Dedifferentiated amniotic fluid mesenchymal stem cell (primary cell): ENCODE measurements around the gene BATF3.
"Not testable (repeated sequence)": the region's sequence is repeated elsewhere in the genome, so short reads cannot be mapped to it uniquely, and the experiment has no call there.

Experiments used
- DNase-seq: peaks from one replicate; pipeline ENCODE4 v3.0.0-alpha.2; 2016; ENCODE audit errors: extremely low spot score

The BATF3 gene

DNA sequence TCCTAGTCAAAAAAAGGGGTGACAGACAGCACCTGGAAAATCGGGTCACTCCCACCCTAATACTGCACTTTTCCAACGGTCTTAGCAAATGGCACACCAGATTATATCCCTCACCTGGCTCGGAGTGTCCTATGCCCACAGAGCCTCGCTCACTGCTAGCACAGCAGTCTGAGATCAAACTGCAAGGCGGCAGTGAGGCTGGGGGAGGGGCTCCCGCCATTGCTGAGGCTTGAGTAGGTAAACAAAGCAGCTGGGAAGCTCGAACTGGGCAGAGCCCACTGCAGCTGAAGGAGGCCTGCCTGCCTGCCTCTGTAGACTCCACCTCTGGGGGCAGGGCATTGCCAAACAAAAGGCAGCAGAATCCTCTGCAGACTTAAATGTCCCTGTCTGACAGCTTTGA lies 41.4 kb downstream of the BATF3 start:
- DNase-seq = not testable (repeated sequence)

DNA sequence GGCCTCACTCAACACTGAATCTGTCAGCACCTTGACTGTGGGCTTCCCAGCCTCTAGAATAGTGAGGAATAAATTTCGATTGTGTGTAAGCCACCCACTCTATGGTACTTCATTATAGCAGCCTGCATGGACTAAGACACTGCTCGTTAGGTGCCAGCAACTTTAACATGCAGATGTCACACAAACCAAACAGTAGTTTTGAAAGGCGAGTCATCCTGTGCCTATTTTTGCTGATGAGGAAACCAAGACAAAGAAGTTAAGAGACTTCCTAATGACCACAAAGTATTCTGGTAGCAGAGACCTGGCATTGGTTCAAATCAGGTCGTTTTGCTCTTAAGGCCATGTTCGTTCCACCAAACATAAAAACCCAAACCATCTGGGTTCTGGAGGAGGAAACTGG lies 42.9 kb downstream of the BATF3 start:
- no peak for DNase-seq

DNA sequence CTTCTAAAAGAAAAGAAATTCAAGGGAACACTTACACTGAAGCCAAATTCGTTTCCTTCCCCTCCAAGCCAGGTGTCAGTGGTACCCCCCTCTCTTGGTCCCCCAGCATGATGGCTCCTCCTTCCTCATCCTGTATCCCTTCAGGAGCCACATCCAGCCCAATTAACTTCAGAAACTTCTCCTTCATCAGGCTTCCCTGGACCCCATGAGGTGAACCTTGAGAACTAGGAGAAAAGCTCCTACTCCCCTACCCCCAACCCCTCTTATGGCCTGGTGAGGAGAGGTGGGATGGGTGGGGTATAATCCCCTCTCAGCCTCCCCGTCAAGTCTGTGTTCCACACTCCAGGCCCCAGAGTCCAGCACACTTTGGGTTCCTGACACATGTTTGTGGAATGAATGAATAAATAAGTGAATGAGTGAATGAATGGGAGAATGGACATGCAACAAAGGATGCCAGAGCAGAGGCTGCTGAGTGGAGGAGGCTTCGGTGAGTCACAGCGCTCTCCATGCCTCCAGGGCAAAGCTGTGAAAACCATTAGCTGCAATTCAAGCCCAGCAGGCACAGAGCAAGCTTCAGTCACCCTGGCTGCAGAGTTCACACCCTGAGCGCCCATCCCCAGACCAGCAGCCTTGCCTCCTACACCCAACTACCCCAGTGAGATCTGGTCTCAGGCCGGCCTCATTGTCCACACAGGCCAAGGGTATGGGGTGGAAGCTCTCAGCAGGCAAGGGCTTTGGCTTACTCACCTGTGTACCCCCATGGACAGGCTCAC lies 43.8 kb downstream of the BATF3 start:
- DNase-seq = peak; percentile 73

DNA sequence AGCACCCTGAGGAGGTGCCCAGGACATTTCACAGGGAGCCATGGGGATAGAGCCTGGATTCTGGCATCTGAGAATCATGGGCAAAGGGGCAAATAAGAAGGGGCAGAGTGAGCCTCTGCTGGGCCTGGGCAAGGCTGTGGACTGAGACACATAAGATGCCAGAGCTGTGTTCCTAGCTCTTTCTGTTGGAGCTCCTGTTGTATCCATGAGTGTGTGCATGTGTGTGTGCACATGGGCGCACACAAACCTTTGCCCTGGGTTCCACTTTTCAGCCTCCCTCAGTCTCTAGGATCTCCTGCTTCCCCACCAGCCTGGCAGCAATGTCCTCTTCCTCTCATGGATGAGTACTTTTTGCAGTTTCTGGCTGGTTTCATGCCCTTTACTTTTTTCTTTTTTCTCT lies 47.0 kb downstream of the BATF3 start:
- no peak for DNase-seq

DNA sequence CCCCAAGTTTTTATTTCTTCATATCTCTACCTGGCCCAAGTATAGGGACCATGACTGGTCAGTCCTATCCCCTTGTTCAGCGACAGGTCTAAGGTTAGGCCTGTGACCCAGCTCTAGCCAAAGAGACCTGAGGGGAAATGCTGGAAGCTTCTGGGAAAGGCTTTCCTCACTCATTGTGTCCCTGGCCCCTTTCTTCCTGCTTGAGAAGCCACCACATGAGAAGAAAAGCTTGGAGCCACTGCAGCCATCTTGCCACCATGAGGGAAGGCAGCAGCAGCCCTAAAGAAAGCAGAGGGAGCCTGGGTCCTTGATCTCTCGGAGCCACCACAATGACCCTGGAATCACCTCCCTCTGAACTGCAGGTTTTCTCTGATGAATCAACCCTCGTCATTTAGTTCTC lies 47.7 kb downstream of the BATF3 start:
- no peak for DNase-seq

DNA sequence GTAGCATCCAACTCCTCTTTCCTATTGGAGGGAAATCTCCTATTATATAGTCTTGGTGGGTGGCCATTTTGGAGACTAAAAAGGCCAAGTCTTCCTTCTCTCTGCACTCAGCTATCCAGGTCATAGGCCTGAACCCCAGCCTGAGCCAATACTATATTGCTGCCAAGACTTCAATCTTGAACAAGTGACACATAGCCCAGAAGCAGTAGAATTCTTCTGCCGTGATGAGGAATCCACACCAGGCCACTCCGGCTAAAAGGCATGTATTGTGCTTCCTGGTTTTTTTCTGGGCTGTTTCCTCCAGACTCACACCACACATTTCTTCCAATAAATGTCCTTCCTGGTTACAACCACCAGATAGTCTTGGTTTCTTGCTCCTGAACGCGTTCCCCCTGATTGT lies 48.1 kb downstream of the BATF3 start:
- no peak for DNase-seq

DNA sequence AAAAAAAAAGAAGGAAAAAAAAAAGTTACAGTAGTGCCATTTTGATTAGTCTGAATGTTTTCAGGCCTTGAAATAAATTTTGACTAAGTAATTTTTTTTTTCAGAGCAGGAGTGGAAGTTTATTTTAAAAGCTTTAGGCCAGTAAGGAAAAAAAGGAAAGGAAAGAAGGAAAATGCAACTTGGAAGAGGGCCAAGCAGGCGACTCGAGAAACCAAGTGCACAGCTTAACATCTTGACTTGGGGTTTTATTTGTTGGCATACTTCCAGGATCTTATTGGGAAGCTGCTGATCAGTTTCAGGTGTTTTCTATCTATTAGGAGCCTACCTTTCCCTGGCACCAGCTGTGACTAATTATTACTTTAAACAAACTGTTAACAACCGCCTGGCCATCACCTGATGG lies 49.4 kb downstream of the BATF3 start:
- DNase-seq = no peak

DNA sequence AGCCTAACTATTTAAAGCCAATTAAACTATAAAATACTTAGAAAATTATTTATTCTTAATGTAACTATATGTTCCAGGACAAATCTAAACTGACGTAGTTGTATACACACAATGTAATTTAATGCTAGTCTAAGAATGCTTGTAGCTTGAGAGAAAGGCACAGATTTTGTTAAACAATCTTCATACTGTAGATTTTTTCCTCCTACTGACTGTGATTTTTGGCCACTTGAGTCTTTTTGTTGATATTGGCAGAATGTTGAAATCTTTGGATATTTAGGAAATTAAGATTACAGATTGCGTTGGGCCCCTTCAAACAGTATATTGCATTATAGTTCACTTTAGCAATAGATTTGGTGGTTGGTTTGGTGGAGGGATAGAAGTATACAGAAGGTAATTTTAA lies 50.6 kb downstream of the BATF3 start:
- peak; percentile 76 for DNase-seq

DNA sequence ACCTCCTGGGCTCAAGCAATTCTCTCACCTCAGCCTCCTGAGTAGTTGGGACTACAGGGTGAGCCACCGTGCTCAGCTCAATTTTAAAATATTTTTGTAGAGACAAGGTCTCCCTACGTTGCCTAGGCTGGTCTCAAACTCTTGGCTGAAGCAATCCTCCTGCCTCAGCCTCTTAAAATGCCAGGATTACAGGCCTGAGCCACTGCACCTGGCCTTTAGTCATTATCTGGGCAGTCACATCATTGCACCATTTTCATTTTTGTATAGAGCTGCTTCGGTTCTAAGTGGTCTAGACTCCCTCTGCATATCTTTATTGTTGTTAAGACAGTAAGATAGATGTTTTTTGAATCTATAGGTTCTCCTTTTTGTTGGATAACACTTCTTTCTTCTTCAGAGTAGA lies 51.2 kb downstream of the BATF3 start:
- no peak for DNase-seq

DNA sequence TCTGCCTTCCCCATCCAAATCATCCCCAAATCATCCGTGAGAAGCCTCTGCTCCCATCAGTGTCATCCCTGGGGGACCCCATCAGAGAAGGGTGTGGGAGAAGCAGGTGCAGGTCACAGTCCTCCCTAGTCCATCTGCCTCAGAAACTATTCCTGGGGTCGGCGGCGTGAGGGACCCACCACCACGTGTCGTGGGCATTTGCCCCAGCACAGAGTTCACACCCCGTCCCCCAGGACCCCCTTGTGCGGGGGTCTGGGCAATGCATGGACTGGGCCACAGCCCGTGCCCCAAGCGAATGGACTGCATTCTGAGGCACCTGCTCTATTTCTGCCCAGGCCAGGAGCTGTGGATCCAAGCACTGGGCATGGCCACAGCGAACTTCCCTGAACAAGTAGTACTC lies 52.6 kb downstream of the BATF3 start:
- DNase-seq = no peak

DNA sequence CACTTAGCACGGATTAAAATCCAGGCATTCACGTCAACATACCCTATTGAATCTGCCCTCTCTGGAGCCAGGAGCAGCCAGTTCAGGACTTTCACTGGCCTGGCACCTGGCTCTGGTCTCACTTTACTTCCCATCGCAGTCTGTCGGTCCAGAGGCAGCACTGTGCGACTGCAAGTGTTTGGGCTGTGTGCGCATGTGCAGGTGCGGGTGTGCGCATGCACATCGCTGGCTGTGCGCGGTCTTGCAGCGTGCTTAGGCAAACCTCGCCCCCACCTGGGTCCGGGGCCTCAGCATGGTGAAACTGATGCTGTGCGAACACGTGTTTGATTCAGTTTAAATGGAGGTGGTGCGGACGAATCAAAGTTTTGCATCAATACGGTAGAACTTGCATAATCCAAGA lies 53.1 kb downstream of the BATF3 start:
- DNase-seq = no peak

DNA sequence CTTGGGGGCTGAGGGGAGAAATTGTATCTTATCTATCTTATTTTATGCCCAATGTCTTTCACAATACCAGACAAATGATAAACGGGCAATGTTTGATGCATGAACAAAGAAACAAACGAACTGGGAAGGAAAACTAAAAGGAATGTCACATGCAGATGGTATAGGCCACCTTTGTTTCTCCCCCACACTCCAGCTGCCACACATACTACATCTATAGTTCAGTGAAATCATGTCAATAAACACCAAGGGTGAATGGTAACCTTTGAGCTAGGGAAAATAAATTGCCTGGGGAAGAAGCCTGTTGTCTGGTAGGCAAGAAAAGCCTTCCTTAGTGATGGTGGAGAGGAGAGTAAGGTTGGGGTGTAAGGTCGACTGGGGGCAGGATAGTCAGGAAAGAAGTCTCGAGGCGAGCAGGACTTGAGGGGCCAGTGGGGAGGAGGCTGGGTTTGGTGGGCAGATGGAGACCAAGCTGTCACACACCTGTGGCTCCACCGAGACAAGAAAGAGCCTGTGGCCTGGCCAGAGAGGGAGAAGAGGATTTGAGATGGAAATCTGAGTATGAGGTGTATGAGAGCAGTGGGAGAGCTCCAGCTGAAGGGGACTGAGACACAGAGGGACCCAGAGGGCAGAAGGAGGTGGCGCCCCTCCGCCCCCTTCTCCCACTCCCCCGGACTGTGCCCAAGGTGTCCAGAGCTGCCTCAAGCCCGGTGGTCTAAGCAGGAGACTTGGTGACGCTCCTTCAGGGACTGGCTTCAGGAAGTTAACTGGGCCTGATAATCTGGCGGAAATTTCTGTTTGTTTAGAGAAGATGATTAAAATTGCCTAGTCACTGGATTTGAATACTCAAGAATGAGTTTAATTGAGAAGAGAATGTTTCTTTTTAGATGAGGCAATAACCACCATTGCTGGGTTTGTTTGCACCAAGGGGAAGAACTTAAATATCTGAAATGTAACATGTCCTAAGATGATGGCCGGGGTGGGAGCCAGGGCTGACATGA lies 53.8 kb downstream of the BATF3 start:
- no peak for DNase-seq

DNA sequence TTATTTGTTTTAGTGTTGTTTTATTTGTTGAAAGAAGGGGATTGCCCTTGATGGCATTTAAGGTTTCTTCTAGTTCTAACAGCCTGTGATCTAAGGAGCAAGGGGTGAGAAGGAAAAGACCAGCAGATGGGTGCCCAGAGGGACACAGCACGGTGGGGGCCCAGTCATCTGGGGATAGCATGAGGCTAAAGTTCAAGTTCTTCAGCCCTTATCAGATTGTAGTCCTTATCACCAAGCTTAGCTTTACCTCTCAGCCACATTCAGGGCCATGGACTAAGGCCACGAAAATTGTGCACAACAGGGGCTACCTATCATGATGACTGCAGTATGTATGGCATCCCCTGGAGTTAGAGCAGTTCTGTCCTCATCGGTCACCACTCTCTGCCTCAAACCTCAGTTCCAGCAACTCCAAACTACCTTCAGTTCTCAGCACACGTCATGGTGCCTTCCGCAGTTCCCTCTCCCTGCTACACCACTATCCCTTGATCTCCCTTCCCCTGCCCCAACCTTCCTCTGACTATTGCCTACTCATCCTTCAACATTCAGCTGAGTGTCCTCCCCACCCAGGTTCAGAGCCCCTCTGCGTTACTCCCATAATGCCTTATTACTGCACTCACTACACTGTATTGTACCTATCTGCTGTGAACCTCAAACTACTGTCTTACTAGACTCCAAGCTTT lies 54.6 kb downstream of the BATF3 start:
- no peak for DNase-seq

DNA sequence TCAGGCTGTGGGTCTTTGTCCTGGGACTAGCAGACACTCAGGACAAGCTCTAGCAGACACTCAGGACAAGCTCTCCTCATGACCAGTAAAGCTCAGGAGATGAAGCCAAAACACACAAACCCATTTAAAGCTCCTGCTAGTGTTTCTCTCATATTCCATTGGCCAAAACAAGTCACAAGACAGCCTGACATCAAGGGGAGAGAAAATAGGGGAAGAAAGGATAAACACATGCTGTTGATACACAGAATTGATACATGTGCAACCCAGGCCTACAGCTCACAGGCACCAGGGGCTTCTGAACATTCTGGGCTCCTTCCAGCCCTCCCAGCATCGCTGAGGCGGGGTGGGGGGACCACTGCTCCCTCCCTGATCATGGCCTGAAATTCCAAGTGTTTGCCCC lies 55.8 kb downstream of the BATF3 start:
- no peak for DNase-seq

DNA sequence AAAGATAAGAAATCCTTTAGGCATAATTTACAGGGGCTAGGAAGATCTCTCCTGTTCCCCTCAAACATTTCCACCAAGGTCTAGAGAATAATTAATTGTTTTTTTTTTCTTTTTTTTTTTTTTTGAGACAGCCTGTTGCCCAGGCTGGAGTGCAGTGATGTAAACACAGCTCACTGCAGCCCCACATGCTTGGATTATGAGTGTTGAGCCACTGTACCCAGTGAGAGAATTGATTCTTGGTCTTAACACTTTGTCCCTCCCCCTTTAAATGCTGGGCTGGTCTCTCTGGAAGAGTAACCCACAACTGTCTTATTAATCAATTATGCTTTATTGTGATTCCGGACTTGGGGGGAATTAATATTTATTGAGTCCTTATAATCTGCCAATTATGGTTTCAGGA lies 57.7 kb downstream of the BATF3 start:
- no peak for DNase-seq

DNA sequence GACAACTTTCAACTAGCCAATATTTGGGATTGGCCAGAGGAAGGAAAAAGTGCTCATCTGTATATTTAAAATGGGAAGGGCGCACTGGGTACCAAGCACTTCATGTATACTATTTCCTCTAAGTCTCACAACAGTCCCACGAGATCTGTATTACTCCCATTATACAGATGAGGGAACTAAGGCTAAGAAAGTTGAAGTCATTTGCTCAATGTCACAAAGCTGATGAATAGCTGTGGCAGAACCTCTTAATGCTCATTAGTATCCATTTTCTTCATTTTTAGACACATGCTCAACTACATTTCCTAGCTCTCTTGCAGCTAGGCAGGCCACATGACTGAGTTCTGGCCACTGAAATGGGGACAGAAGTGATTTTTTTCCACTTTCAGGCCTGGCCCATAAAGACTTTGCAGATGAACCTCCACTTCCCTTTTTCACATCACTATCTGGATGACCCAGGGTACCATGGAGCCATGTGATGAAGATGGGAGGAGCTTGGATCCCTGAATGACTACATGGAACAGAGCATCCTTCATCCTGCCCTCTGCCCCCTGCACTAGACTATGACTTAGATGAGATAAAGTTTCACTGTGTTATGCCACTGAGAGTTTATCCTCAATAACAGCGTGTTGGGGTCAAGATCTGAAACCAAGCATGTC lies 59.3 kb downstream of the BATF3 start:
- DNase-seq = no peak

DNA sequence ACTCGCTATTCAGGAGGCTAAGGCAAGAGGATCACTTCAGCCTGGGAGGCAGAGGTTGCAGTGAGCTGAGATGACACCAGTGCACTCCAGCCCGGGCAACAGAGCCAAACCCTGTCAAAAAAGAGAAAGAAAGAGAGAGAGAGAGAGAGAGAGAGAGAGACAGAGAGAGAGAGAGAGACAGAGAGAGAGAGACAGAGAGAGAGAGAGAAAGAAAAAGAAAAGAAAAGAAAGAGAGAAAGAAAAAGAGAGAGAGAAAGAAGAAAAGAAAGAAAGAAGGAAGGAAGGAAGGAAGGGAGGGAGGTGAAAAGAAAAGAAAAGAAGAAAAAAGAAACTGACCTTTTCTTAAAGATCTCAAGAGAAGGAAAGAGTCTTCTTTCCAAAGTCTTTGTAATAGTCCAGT lies 60.1 kb downstream of the BATF3 start:
- not testable (repeated sequence) for DNase-seq

DNA sequence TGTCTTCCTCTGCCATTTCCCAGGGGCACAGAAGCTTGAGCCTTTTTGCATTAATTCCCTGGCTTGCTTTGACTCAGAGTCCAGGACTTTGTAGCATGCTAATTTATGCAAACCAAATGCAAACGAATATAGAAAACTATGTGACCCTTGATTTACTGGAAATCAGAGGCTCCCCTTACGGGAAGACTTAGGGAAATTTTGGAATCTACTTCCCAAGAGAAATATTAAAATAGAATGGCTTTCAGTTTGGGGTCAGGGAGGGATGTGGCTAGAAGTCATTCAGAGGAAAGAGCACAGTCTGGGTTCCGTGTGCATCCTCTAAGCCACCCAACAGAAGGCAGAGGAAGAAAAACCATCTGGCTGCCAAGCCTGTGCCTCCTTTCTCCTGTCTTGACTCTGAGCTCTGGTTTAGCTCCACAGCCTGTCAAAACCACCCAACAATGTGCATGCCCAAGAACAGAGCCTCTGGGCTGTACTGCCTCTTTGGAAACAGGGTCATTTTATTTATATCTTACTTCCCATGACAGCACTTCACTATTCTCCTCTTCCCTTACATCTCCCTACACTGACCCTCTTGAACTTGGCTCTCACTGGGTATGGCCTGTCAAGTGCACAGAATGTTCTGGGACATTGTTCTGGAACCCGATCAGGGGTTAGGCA lies 61.0 kb downstream of the BATF3 start:
- peak; percentile 22 for DNase-seq

DNA sequence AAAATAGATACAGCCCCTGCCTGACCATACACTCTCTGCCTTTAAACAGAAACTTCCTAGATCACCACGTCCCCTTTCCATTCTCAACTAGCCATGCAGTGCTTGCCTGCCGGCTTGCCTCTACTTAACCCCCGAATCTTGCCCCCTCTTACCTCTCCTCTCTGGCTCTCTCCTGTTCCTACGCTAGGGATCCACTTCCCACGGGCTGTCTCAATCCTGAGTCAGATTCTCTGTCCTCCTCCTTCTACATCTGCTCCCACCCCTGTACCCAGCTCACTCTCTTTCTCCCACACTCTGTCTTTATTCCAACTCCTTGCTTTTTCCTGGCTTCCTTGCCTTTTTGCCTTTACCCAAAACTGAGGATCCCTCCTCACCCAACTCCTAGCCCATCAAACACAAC lies 61.7 kb downstream of the BATF3 start:
- no peak for DNase-seq
